Glutamatergic neuron (in vitro differentiated cells): ENCODE data around the gene MAN1A1. TPM values are rescaled to one million over a fixed set of nuclear protein-coding genes. Genes with fewer than 3 reads are reported as not detected.

ENCODE experiments used
- DNase-seq: peaks from one replicate; pipeline ENCODE4 v3.0.0; 2022
- H3K27ac Mint-ChIP-seq: one replicate; pipeline ENCODE4 v1.8.0; 2020; ENCODE audit warnings: mild to moderate bottlenecking, mixed read lengths, inconsistent platforms; ENCODE audit not compliant: unreplicated experiment
- H3K27me3 Mint-ChIP-seq: one replicate; pipeline ENCODE4 v1.8.0; 2020; ENCODE audit warnings: mild to moderate bottlenecking, moderate library complexity, mixed read lengths, inconsistent platforms; ENCODE audit not compliant: unreplicated experiment
- H3K36me3 Mint-ChIP-seq: one replicate; pipeline ENCODE4 v1.8.0; 2020; ENCODE audit warnings: mild to moderate bottlenecking, mixed read lengths, inconsistent platforms; ENCODE audit not compliant: unreplicated experiment
- H3K4me1 Mint-ChIP-seq: one replicate; pipeline ENCODE4 v1.8.0; 2020; ENCODE audit warnings: mild to moderate bottlenecking, low read depth, mixed read lengths, inconsistent platforms; ENCODE audit not compliant: unreplicated experiment
- H3K4me3 Mint-ChIP-seq: one replicate; pipeline ENCODE4 v1.8.0; 2020; ENCODE audit warnings: mild to moderate bottlenecking, mixed read lengths, inconsistent platforms; ENCODE audit not compliant: unreplicated experiment
- H3K9me3 Mint-ChIP-seq: one replicate; pipeline ENCODE4 v1.8.0; 2020; ENCODE audit warnings: mild to moderate bottlenecking, moderate library complexity, mixed read lengths, inconsistent platforms; ENCODE audit not compliant: unreplicated experiment
- CTCF ChIP-seq: fragments of 200-600 bp; sonication (generic); IDR thresholded peaks from one replicate; pipeline ENCODE4 v1.5.0; 2021; ENCODE audit not compliant: partially characterized antibody, unreplicated experiment
- total RNA-seq: library from RNA; stranded (reverse); fragmentation: NEBNext Ultra II Directional; extraction: Animal tissue kit (Norgen Biotek cat#: 25700); gene quantifications from one replicate; pipeline ENCODE4 v1.2.1, GENCODE V29; 2021; ENCODE audit not compliant: unreplicated experiment

MAN1A1 gene
- total RNA-seq, 1 donor from 2014 or later, result 10.5 TPM

GRCh38 chr6:119247504-119247903, 102.1 kb downstream of the MAN1A1 start:
- Mint-ChIP-seq H3K4me1 (peaks cover 10% of the 10 kb centered on the region), H3K36me3 (no peaks in the 10 kb centered on the region), H3K9me3 (no peaks in the 10 kb centered on the region), H3K27ac (no peak overlapping the region), H3K27me3 (no peaks in the 10 kb centered on the region), H3K4me3 (no peak overlapping the region)
- no peak for DNase-seq
- no peak for TF ChIP-seq CTCF

- Mint-ChIP-seq H3K27me3 (no peaks in the 10 kb centered on the region), H3K4me3 (no peak overlapping the region), H3K9me3 (no peaks in the 10 kb centered on the region), H3K36me3 (no peaks in the 10 kb centered on the region), H3K4me1 (peaks cover 4% of the 10 kb centered on the region), H3K27ac (no peak overlapping the region)
- TF ChIP-seq CTCF, result no peak
- DNase-seq, result no peak
Measured at GRCh38 chr6:119243657-119244056, 105.9 kb downstream of the MAN1A1 start.

- Mint-ChIP-seq H3K4me1 (peaks cover 4% of the 10 kb centered on the region), H3K4me3 (no peak overlapping the region), H3K36me3 (no peaks in the 10 kb centered on the region), H3K27me3 (no peaks in the 10 kb centered on the region), H3K27ac (no peak overlapping the region), H3K9me3 (no peaks in the 10 kb centered on the region)
- no peak for DNase-seq
- no peak for TF ChIP-seq CTCF
Measured at GRCh38 chr6:119243037-119243436, 106.5 kb downstream of the MAN1A1 start.

- H3K27ac Mint-ChIP-seq, result no peak overlapping the region
Measured at GRCh38 chr6:119241540-119242309, 107.8 kb downstream of the MAN1A1 start.

More at GRCh38 chr6:119241540-119242309, 107.8 kb downstream of the MAN1A1 start:
- H3K9me3 Mint-ChIP-seq, result no peaks in the 10 kb centered on the region
- no peak overlapping the region for H3K4me3 Mint-ChIP-seq
- no peak for TF ChIP-seq CTCF
- no peak for DNase-seq
- peaks cover 4% of the 10 kb centered on the region for H3K4me1 Mint-ChIP-seq
- H3K36me3 Mint-ChIP-seq, result peaks cover 8% of the 10 kb centered on the region
- H3K27me3 Mint-ChIP-seq, result no peaks in the 10 kb centered on the region
